Measurements from ENCODE around the gene FBXO2.

The FBXO2 gene

GRCh38 chr1:11682287-11682771 lies 28.1 kb upstream of the FBXO2 start:
- 0 out of 2 replicates have a peak overlapping the region, but pooled peaks have one; percentile 87 for H3K4me3 ChIP-seq (ENCODE audit: low read depth, low read length)
- peak; percentile 58 for DNase-seq (ENCODE audit: low read depth)
- TF ChIP-seq CTCF (IDR thresholded peaks at IDR 0.05; ENCODE audit: control insufficient read depth, extremely low read depth, insufficient read depth) = no peak

GRCh38 chr1:11681071-11681771 lies 27.0 kb upstream of the FBXO2 start, which contains the start of gene MAD2L2:
Gene MAD2L2 (minus strand): TSS chr1:11681148. CDS start chr1:11680601, 547 bp downstream.
- H3K4me3 ChIP-seq (ENCODE audit: low read depth, low read length) = peak within 1 kb of the TSS; percentile 87
- no peak for DNase-seq (ENCODE audit: low read depth)
- TF ChIP-seq CTCF (IDR thresholded peaks at IDR 0.05; ENCODE audit: control insufficient read depth, extremely low read depth, insufficient read depth) = no peak

- TF ChIP-seq CTCF (IDR thresholded peaks at IDR 0.05; ENCODE audit: control insufficient read depth, extremely low read depth, insufficient read depth) = no peak
- DNase-seq (ENCODE audit: low read depth) = no peak
- H3K4me3 ChIP-seq (ENCODE audit: low read depth, low read length) = peak overlapping the region; percentile 87
These were observed 26.2 kb upstream of the FBXO2 start for GRCh38 chr1:11680270-11681070.

GRCh38 chr1:11678442-11678841 lies 24.2 kb upstream of the FBXO2 start:
- DNase-seq (ENCODE audit: low read depth) = no peak
- no peak for TF ChIP-seq CTCF (IDR thresholded peaks at IDR 0.05; ENCODE audit: control insufficient read depth, extremely low read depth, insufficient read depth)
- no peak overlapping the region for H3K4me3 ChIP-seq (ENCODE audit: low read depth, low read length)

GRCh38 chr1:11676386-11677103 lies 22.3 kb upstream of the FBXO2 start:
- TF ChIP-seq CTCF (IDR thresholded peaks at IDR 0.05; ENCODE audit: control insufficient read depth, extremely low read depth, insufficient read depth) = no peak
- no peak for DNase-seq (ENCODE audit: low read depth)

GRCh38 chr1:11675325-11675724 lies 21.1 kb upstream of the FBXO2 start:
- no peak for DNase-seq (ENCODE audit: low read depth)
- H3K4me3 ChIP-seq (ENCODE audit: low read depth, low read length) = no peak overlapping the region
- TF ChIP-seq CTCF (IDR thresholded peaks at IDR 0.05; ENCODE audit: control insufficient read depth, extremely low read depth, insufficient read depth) = no peak

More at GRCh38 chr1:11676386-11677103, 22.3 kb upstream of the FBXO2 start:
- H3K4me3 ChIP-seq (ENCODE audit: low read depth, low read length) = no peak overlapping the region

All from LNCaP clone FGC (cell line).